B cell (primary cell): Measurements from ENCODE around the gene NINJ2. TPM values are rescaled to one million over a fixed set of nuclear protein-coding genes. Genes with fewer than 3 reads are reported as not detected.

Experiments
- ATAC-seq: fragments of 200-7000 bp; cut with Tn5 transposase; one replicate; pipeline ENCODE4 v1.10.0; 2021; ENCODE audit warnings: low read depth, mild to moderate bottlenecking, moderate number of reproducible peaks, moderate library complexity
- CTCF ChIA-PET: fragments of 350-600 bp; sonication (Branson Sonifier 250); formaldehyde crosslinking; loops from one replicate; lab custom pipeline; 2021; ENCODE audit warnings: antibody characterized with exemption, inconsistent platforms; lab: Charles Lee
- POLR2A ChIA-PET: fragments of 350-600 bp; sonication (Branson Sonifier 250); formaldehyde crosslinking; loops from one replicate; lab custom pipeline; 2021; ENCODE audit warnings: antibody characterized with exemption; lab: Charles Lee
- DNase-seq: peaks from one replicate; pipeline ENCODE4 v3.0.0; 2013
- H2AFZ ChIP-seq: 2 replicates; pipeline ENCODE4 v1.6.1; 2012; ENCODE audit warnings: mild to moderate bottlenecking, low read depth, low read length; ENCODE audit not compliant: insufficient read depth, poor library complexity, severe bottlenecking
- H3K27ac ChIP-seq, 2 donors: 1 replicate in 1 of 2; 2 replicates in 1 of 2; pipeline ENCODE4 v1.5.1; 2012 to 2013; ENCODE audit warnings: low read length in 2 of 2, mild to moderate bottlenecking in 2 of 2, moderate library complexity in 1 of 2
- H3K27me3 ChIP-seq, 4 experiments: fragments of 200-600 bp in 1 of 4; sonication (generic) in 1 of 4; replicated peaks in 1 of 4; 1 replicate in 2 of 4; 2 replicates in 2 of 4; pipeline versions ENCODE4 v1.6.1 to v1.7.0; 2013 to 2016; ENCODE audit warnings: low read length in 3 of 4, mild to moderate bottlenecking in 2 of 4, mixed read lengths in 1 of 4, moderate library complexity in 1 of 4; ENCODE audit not compliant: insufficient read depth in 4 of 4, control insufficient read depth in 3 of 4; ENCODE audit errors: control extremely low read depth in 1 of 4
- H3K36me3 ChIP-seq, 2 experiments: replicated peaks in 1 of 2; 1 replicate in 1 of 2; 2 replicates in 1 of 2; pipeline versions ENCODE4 v1.6.1 to v1.7.1; 2013; ENCODE audit warnings: low read length in 1 of 2; ENCODE audit not compliant: insufficient read depth in 2 of 2, control insufficient read depth in 1 of 2; ENCODE audit errors: control extremely low read depth in 1 of 2, extremely low read depth in 1 of 2
- H3K4me1 ChIP-seq, 2 donors: fragments of 200-600 bp in 1 of 2; sonication (generic) in 1 of 2; 1 replicate in 1 of 2; 2 replicates in 1 of 2; pipeline versions ENCODE4 v1.5.1 to v1.6.1; 2013 to 2017; ENCODE audit warnings: low read length in 2 of 2; ENCODE audit not compliant: control insufficient read depth in 2 of 2, insufficient read depth in 2 of 2
- H3K4me2 ChIP-seq: replicated peaks from 2 replicates; pipeline ENCODE3; 2012; ENCODE audit warnings: mild to moderate bottlenecking, low read depth, low read length; ENCODE audit not compliant: poor library complexity, severe bottlenecking
- H3K4me3 ChIP-seq, 5 experiments: fragments of 200-600 bp in 1 of 5; sonication (generic) in 1 of 5; 1 replicate in 3 of 5; 2 replicates in 2 of 5; pipeline versions ENCODE4 v1.5.1 to v1.7.0; 2011 to 2016; ENCODE audit warnings: low read length in 4 of 5, mild to moderate bottlenecking in 4 of 5, low read depth in 2 of 5, control low read depth in 1 of 5, moderate library complexity in 1 of 5; ENCODE audit not compliant: insufficient read depth in 1 of 5; ENCODE audit errors: control extremely low read depth in 1 of 5, extremely low read depth in 1 of 5
- H3K79me2 ChIP-seq: fragments of 200-600 bp; sonication (generic); one replicate; pipeline ENCODE4 v1.6.0; 2016; ENCODE audit warnings: low read length; ENCODE audit not compliant: control insufficient read depth, insufficient read depth
- H3K9ac ChIP-seq: fragments of 200-600 bp; sonication (generic); 2 replicates; pipeline ENCODE4 v1.6.1; 2017; ENCODE audit warnings: mild to moderate bottlenecking, low read length, moderate library complexity
- H3K9me3 ChIP-seq, 3 donors: one replicate each; pipeline versions ENCODE4 v1.6.1 to v1.7.1; 2013; ENCODE audit warnings: low read length in 2 of 3; ENCODE audit not compliant: control insufficient read depth in 2 of 3, insufficient read depth in 1 of 3; ENCODE audit errors: control extremely low read depth in 1 of 3
- H4K20me1 ChIP-seq: 2 replicates; pipeline ENCODE4 v1.6.0; 2012; ENCODE audit warnings: mild to moderate bottlenecking, low read length; ENCODE audit not compliant: insufficient read depth, control insufficient read depth, poor library complexity, severe bottlenecking
- H3K27ac Mint-ChIP-seq: one replicate; pipeline ENCODE4 v1.8.0; 2021; ENCODE audit warnings: mixed read lengths
- H3K27me3 Mint-ChIP-seq: one replicate; pipeline ENCODE4 v1.8.0; 2021; ENCODE audit warnings: mixed read lengths
- H3K4me1 Mint-ChIP-seq: one replicate; pipeline ENCODE4 v1.8.0; 2021; ENCODE audit warnings: mixed read lengths
- H3K4me3 Mint-ChIP-seq: one replicate; pipeline ENCODE4 v1.8.0; 2021; ENCODE audit warnings: mixed read lengths
- H3K9me3 Mint-ChIP-seq: one replicate; pipeline ENCODE4 v1.8.0; 2022; ENCODE audit warnings: mixed read lengths; ENCODE audit not compliant: insufficient read depth
- EZH2 ChIP-seq: IDR thresholded peaks from 2 replicates; pipeline ENCODE4 v1.6.1; 2012; ENCODE audit warnings: borderline replicate concordance, low read depth, mild to moderate bottlenecking, moderate library complexity, low read length; ENCODE audit not compliant: insufficient read depth, poor library complexity, severe bottlenecking
- WGBS: methylation state at CpG from one replicate; pipeline ENCODE4 v1.1.5; 2013; ENCODE audit warnings: missing lambda C conversion rate; ENCODE audit not compliant: insufficient coverage; 5-methylcytosine and 5-hydroxymethylcytosine counted together
- intact Hi-C: fragments of 100-400 bp; cut with micrococcal nuclease; formaldehyde crosslinking; loops from one replicate; pipeline ENCODE4 v1.10.0; 2022
- polyA plus RNA-seq: library from polyadenylated mRNA; depleted of rRNA; stranded (reverse); fragments of >200 nt; gene quantifications from 2 replicates; pipeline ENCODE4 v1.2.3, GENCODE V29; 2012
- total RNA-seq, 2 donors: library from RNA; stranded (reverse); fragments of 120-200 nt in 1 of 2; gene quantifications; 1 replicate in 1 of 2; 2 replicates in 1 of 2; pipeline versions ENCODE4 v1.2.3 to v1.2.4, GENCODE V29; 2013 to 2022
- TF ChIP-seq, protein P1 (sequence below): fragments of 200-600 bp; IDR thresholded peaks from one replicate; pipeline ENCODE4 v1.8.0; 2022; ENCODE audit warnings: antibody characterized with exemption, mild to moderate bottlenecking

Gene NINJ2
- total and polyA plus RNA-seq, 2 donors (not counting 1 experiment from before 2014, with no cell fraction given): 2.9 to 10.2 TPM

DNA sequence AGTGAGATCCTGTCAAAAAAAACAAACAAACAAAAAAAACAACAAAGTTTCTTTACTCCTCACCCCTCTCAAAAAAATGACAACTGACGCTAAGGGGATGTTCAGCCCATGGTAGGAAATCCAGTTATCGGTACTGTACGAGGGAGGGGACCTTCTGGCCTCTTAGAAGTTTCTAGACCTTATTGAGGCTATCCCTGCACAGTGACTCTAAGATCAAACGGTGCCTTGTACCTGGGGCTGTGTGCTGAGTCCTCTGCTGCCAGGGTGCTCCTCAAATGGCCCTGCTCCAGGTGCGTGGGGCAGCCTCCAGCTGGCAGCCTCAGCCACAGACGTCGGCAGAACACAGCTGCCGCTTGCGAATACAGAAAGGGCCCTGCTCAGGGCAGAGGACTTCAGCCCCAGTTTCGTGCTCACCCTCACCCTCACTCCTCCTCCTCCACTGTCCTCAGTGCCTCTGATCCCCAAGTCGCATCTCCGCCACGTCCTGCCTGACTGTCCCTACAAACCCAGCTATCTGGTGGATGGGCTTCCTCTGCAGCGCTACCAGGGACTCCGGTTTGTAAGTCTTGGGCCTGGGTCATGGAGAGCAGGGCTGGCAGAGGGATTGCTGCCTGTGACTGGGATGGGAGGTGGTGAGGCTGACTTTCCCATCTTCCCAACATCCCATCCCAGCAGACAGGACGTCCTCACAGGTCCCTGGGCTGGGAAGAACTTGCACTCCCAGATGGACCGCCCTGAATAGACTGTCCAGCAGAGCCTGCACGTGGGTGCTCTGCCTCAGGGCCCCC is 112.6 kb downstream of the NINJ2 start:
- H3K27me3 Mint-ChIP-seq: peaks cover 37% of the 10 kb centered on the region
- H4K20me1 ChIP-seq: no peaks in the 10 kb centered on the region
- H3K4me3 ChIP-seq: no peak overlapping the region
- peaks cover 3% of the 10 kb centered on the region for H3K4me1 Mint-ChIP-seq
- no peaks in the 10 kb centered on the region for H3K36me3 ChIP-seq
- intact Hi-C loops: no loop called here
- H3K4me3 Mint-ChIP-seq: no peak overlapping the region
- H3K9me3 ChIP-seq: peaks cover 0 to 13% (median 0%) of the 10 kb centered on the region in 3 donors
- H3K27ac Mint-ChIP-seq: no peak overlapping the region
- no peak overlapping the region for H3K9ac ChIP-seq
- no peak overlapping the region for H2AFZ ChIP-seq
- H3K27ac ChIP-seq: no peak overlapping the region
- H3K9me3 Mint-ChIP-seq: no peaks in the 10 kb centered on the region
- ChIA-PET POLR2A (no interaction called here), CTCF (interaction anchor here (1.8 kb wide), 1 partner anchor 18 kb away, joined by 4 read pairs; no protein-coding TSS in a partner anchor)
- ATAC-seq: no peak
- WGBS: 82% methylated on average over 13 of the region's 18 CpGs
- TF ChIP-seq EZH2: no peak
- TF ChIP-seq, protein P1, sequence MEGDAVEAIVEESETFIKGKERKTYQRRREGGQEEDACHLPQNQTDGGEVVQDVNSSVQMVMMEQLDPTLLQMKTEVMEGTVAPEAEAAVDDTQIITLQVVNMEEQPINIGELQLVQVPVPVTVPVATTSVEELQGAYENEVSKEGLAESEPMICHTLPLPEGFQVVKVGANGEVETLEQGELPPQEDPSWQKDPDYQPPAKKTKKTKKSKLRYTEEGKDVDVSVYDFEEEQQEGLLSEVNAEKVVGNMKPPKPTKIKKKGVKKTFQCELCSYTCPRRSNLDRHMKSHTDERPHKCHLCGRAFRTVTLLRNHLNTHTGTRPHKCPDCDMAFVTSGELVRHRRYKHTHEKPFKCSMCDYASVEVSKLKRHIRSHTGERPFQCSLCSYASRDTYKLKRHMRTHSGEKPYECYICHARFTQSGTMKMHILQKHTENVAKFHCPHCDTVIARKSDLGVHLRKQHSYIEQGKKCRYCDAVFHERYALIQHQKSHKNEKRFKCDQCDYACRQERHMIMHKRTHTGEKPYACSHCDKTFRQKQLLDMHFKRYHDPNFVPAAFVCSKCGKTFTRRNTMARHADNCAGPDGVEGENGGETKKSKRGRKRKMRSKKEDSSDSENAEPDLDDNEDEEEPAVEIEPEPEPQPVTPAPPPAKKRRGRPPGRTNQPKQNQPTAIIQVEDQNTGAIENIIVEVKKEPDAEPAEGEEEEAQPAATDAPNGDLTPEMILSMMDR: no peak
- H3K79me2 ChIP-seq: no peaks in the 10 kb centered on the region
- no peak for DNase-seq
- H3K27me3 ChIP-seq: peaks cover 0 to 19% (median 3%) of the 10 kb centered on the region in 4 experiments
- H3K4me2 ChIP-seq: no peak overlapping the region
- peaks cover 10 to 15% of the 10 kb centered on the region in 2 donors for H3K4me1 ChIP-seq

GRCh38 chr12:549476-550082 is 113.7 kb downstream of the NINJ2 start:
- no peak overlapping the region for H3K4me3 ChIP-seq
- H3K4me2 ChIP-seq: no peak overlapping the region
- Mint-ChIP-seq H3K27ac (no peak overlapping the region), H3K4me1 (peaks cover 3% of the 10 kb centered on the region), H3K27me3 (peaks cover 41% of the 10 kb centered on the region), H3K4me3 (no peak overlapping the region), H3K9me3 (no peaks in the 10 kb centered on the region)
- H3K4me1 ChIP-seq: peaks cover 10 to 15% of the 10 kb centered on the region in 2 donors
- DNase-seq (no peak), ATAC-seq (no peak)
- WGBS: 91% methylated on average over 25 of the region's 29 CpGs
- H3K9me3 ChIP-seq: peaks cover 0 to 13% (median 0%) of the 10 kb centered on the region in 3 donors
- no peak overlapping the region for H3K9ac ChIP-seq
- intact Hi-C loops: no loop called here
- H2AFZ ChIP-seq: no peak overlapping the region
- CTCF ChIA-PET: interaction anchor here (0.7 kb wide), 1 partner anchor 493 kb away, joined by 4 read pairs; no protein-coding TSS in a partner anchor
- no peaks in the 10 kb centered on the region for H3K36me3 ChIP-seq
- TF ChIP-seq EZH2: no peak
- TF ChIP-seq, protein P1: no peak
- H3K79me2 ChIP-seq: no peaks in the 10 kb centered on the region
- no peaks in the 10 kb centered on the region for H4K20me1 ChIP-seq
- H3K27ac ChIP-seq: no peak overlapping the region
- H3K27me3 ChIP-seq: peaks cover 0 to 28% (median 3%) of the 10 kb centered on the region in 4 experiments
- POLR2A ChIA-PET: no interaction called here
